Endothelial cell of umbilical vein (primary cell): ENCODE results near the gene TLE7. TPM values are rescaled to one million over a fixed set of nuclear protein-coding genes. Genes with fewer than 3 reads are reported as not detected.

Experiments used
- BruUV-seq: library from RNA; stranded (reverse); fragments of 400-500 nt; replicated peaks from 2 replicates; lab custom pipeline; 2021; lab: Mats Ljungman, UMichigan
- CTCF ChIA-PET: fragments of 300-600, 350-600 bp; sonication (Branson Sonifier 250); formaldehyde crosslinking; loops from one replicate; lab custom pipeline; 2021; ENCODE audit warnings: antibody characterized with exemption, inconsistent platforms; lab: Charles Lee
- POLR2A ChIA-PET: fragments of 300-600, 350-600 bp; sonication (Branson Sonifier 250); formaldehyde crosslinking; loops from one replicate; lab custom pipeline; 2021; ENCODE audit warnings: antibody characterized with exemption, inconsistent platforms; lab: Charles Lee
- DNase-seq: peaks from one replicate; pipeline ENCODE4 v3.0.0-alpha.2; 2011; ENCODE audit warnings: low read depth, low spot score
- FAIRE-seq: peaks from 2 replicates; lab custom pipeline; 2011; peaks lifted over from hg19 to GRCh38; lab: Jason Lieb, UNC
- H2AFZ ChIP-seq: 2 replicates; pipeline ENCODE4 v1.6.0; 2012; ENCODE audit warnings: low read depth, low read length, control low read depth, inconsistent platforms
- H3K27ac ChIP-seq: 2 replicates; pipeline ENCODE4 v1.5.1; 2011; ENCODE audit warnings: low read depth, mild to moderate bottlenecking, control low read depth, low read length, moderate library complexity; ENCODE audit not compliant: insufficient read depth
- H3K27me3 ChIP-seq, 2 experiments: 2 replicates each; pipeline versions ENCODE4 v1.6.0 to v1.6.1; 2011; ENCODE audit warnings: low read length in 2 of 2, mixed read lengths in 1 of 2; ENCODE audit not compliant: control insufficient read depth in 2 of 2, insufficient read depth in 2 of 2
- H3K36me3 ChIP-seq, 2 experiments: 2 replicates in 1 of 2; 3 replicates in 1 of 2; pipeline ENCODE4 v1.5.1; 2011; ENCODE audit warnings: low read length in 2 of 2, mild to moderate bottlenecking in 1 of 2, moderate library complexity in 1 of 2; ENCODE audit not compliant: control insufficient read depth in 2 of 2, insufficient read depth in 2 of 2; ENCODE audit errors: extremely low read depth in 1 of 2
- H3K4me1 ChIP-seq: 3 replicates; pipeline ENCODE4 v1.5.1; 2011; ENCODE audit warnings: mild to moderate bottlenecking, low read length; ENCODE audit not compliant: control insufficient read depth, insufficient read depth; ENCODE audit errors: extremely low read depth
- H3K4me2 ChIP-seq: 2 replicates; pipeline ENCODE4 v1.6.1; 2011; ENCODE audit warnings: low read length, control low read depth, mixed read lengths; ENCODE audit not compliant: insufficient read depth
- H3K4me3 ChIP-seq, 3 experiments: fragments of 200-600 bp in 1 of 3; sonication (generic), shearing (Covaris generic) in 1 of 3; replicated peaks in 1 of 3; 2 replicates each; pipeline ENCODE4 v1.5.1; 2011 to 2016; ENCODE audit warnings: control low read depth in 3 of 3, low read length in 3 of 3, mild to moderate bottlenecking in 2 of 3, inconsistent platforms in 1 of 3, low read depth in 1 of 3, moderate library complexity in 1 of 3; ENCODE audit not compliant: insufficient read depth in 1 of 3
- H3K79me2 ChIP-seq: 2 replicates; pipeline ENCODE4 v1.6.0; 2012; ENCODE audit warnings: low read length, inconsistent platforms; ENCODE audit not compliant: control insufficient read depth, insufficient read depth
- H3K9ac ChIP-seq: replicated peaks from 2 replicates; pipeline ENCODE3; 2011; ENCODE audit warnings: low read length, control low read depth; ENCODE audit not compliant: insufficient read depth; ENCODE audit errors: extremely low read depth
- H3K9me1 ChIP-seq: replicated peaks from 3 replicates; pipeline ENCODE4 v1.6.0; 2011; ENCODE audit warnings: mild to moderate bottlenecking, low read length; ENCODE audit not compliant: control insufficient read depth, insufficient read depth; ENCODE audit errors: extremely low read depth
- H3K9me3 ChIP-seq: replicated peaks from 2 replicates; pipeline ENCODE4 v1.5.1; 2012; ENCODE audit warnings: low read length, inconsistent platforms; ENCODE audit not compliant: control insufficient read depth, insufficient read depth
- H4K20me1 ChIP-seq: replicated peaks from 2 replicates; pipeline ENCODE3; 2011; ENCODE audit warnings: mild to moderate bottlenecking, low read length; ENCODE audit not compliant: control insufficient read depth, insufficient read depth; ENCODE audit errors: extremely low read depth
- CTCF ChIP-seq, 2 donors: IDR thresholded peaks; 1 replicate in 1 of 2; 2 replicates in 1 of 2; pipeline ENCODE4 v1.5.1; 2011; ENCODE audit warnings: low read length in 2 of 2, mild to moderate bottlenecking in 2 of 2, moderate library complexity in 2 of 2, control low read depth in 1 of 2, inconsistent platforms in 1 of 2, low read depth in 1 of 2; ENCODE audit not compliant: insufficient read depth in 1 of 2; ENCODE audit errors: extremely low read depth in 1 of 2
- EZH2 ChIP-seq: IDR thresholded peaks from 2 replicates; pipeline ENCODE4 v1.6.1; 2012; ENCODE audit warnings: borderline replicate concordance, low read depth, mild to moderate bottlenecking, moderate library complexity, low read length, inconsistent platforms; ENCODE audit not compliant: severe bottlenecking
- FOS ChIP-seq: IDR thresholded peaks from 2 replicates; pipeline ENCODE4 v1.6.1; 2011; ENCODE audit warnings: mild to moderate bottlenecking, low read length, moderate library complexity, borderline replicate concordance; ENCODE audit not compliant: insufficient read depth
- GATA2 ChIP-seq: IDR thresholded peaks from 2 replicates; pipeline ENCODE4 v1.7.0; 2011; ENCODE audit warnings: low read depth, mild to moderate bottlenecking, moderate library complexity, mixed read lengths, low read length; ENCODE audit not compliant: insufficient read length, insufficient read depth
- JUN ChIP-seq: IDR thresholded peaks from 2 replicates; pipeline ENCODE4 v1.6.1; 2011; ENCODE audit warnings: borderline replicate concordance, low read depth; ENCODE audit not compliant: insufficient read length, insufficient read depth
- MAX ChIP-seq: IDR thresholded peaks from 2 replicates; pipeline ENCODE4 v1.6.1; 2011; ENCODE audit not compliant: insufficient read depth, insufficient read length
- MYC ChIP-seq: IDR thresholded peaks from one replicate; pipeline ENCODE4 v1.6.1; 2011; ENCODE audit warnings: mild to moderate bottlenecking, low read depth, low read length
- POLR2A ChIP-seq: IDR thresholded peaks from 2 replicates; pipeline ENCODE4 v1.6.1; 2012; ENCODE audit warnings: low read depth, mild to moderate bottlenecking, control low read depth, low read length
- POLR2AphosphoS5 ChIP-seq: IDR thresholded peaks from 2 replicates; pipeline ENCODE4 v1.6.1; 2012; ENCODE audit warnings: low read depth, mild to moderate bottlenecking, control low read depth, low read length, moderate library complexity; ENCODE audit not compliant: insufficient read depth
- dilution Hi-C: fragments of 300-500 bp; cut with MboI; formaldehyde crosslinking; loops from one replicate; pipeline ENCODE4 v1.15.0; 2019; ENCODE audit warnings: low sequenced_read_pairs; ENCODE audit not compliant: extremely low pct_ligation_motif_present
- intact Hi-C: fragments of 100-400 bp; cut with micrococcal nuclease; formaldehyde crosslinking; loops from one replicate; pipeline ENCODE4 v1.10.0; 2022
- polyA plus RNA-seq, 4 experiments: library from polyadenylated mRNA; depleted of rRNA in 3 of 4; stranded (reverse) in 3 of 4; unstranded in 1 of 4; fragments of >200 nt; gene quantifications; 2 replicates each; pipeline versions ENCODE4 v1.2.1 to v1.2.3, GENCODE V29; 2011 to 2012; ENCODE audit warnings: missing spikeins in 1 of 4
- total RNA-seq: library from RNA; stranded (reverse); gene quantifications from 2 replicates; pipeline ENCODE4 v1.2.3, GENCODE V29; 2021

Gene TLE7
- total and polyA plus RNA-seq, 2 donors (not counting 3 experiments of a cell fraction or from before 2014, with no cell fraction given) = not detected

GRCh38 chr16:71426880-71427615 is 14.8 kb downstream of the TLE7 start:
- Histone ChIP-seq H3K9me3 (no peaks in the 10 kb centered on the region), H3K9me1 (no peaks in the 10 kb centered on the region), H3K27ac (no peak overlapping the region), H3K4me1 (no peaks in the 10 kb centered on the region), H3K27me3 (peaks cover 3 to 7% of the 10 kb centered on the region in 2 experiments), H2AFZ (no peak overlapping the region), H3K4me2 (no peak overlapping the region), H3K79me2 (no peaks in the 10 kb centered on the region), H4K20me1 (no peaks in the 10 kb centered on the region), H3K36me3 (no peaks in the 10 kb centered on the region), H3K4me3 (no peak overlapping the region), H3K9ac (no peak overlapping the region)
- DNase-seq = no peak
- no peak for FAIRE-seq
- intact Hi-C loops = no loop called here
- dilution Hi-C loops = no loop called here
- no TSS peak for BruUV-seq
- ChIA-PET CTCF (interaction anchor here (0.9 to 5.1 kb wide), 3 partner anchors 15 to 126 kb away, joined by 3 to 37 read pairs (median 3); no protein-coding TSS in a partner anchor), POLR2A (no interaction called here)
- TF ChIP-seq EZH2 (no peak), POLR2A (no peak), MYC (no peak), GATA2 (no peak), JUN (no peak), FOS (no peak), POLR2AphosphoS5 (no peak), MAX (no peak), CTCF (IDR thresholded peaks at IDR 0.05; ENCODE audit: extremely low read depth in 1 of 2, insufficient read depth in 1 of 2, low read depth in 1 of 2, low read length in 2 of 2) (no peak)
